IMR-90 (cell line): ENCODE data around the gene TCERG1L.

Experiments used
- BHLHE40 ChIP-seq: fragments of 150-350 bp; IDR thresholded peaks from 2 replicates; pipeline ENCODE4 v1.6.1; 2016; ENCODE audit warnings: mild to moderate bottlenecking, low read depth, low read length
- CEBPB ChIP-seq: IDR thresholded peaks from 2 replicates; pipeline ENCODE4 v1.6.1; 2012; ENCODE audit warnings: low read depth, low read length, improper control_type of control experiment
- CHD1 ChIP-seq: IDR thresholded peaks from 2 replicates; pipeline ENCODE4 v1.6.1; 2012; ENCODE audit warnings: low read depth, low read length, improper control_type of control experiment
- FOS ChIP-seq: fragments of 150-350 bp; IDR thresholded peaks from 2 replicates; pipeline ENCODE4 v1.6.1; 2016; ENCODE audit warnings: low read depth, low read length
- MXI1 ChIP-seq: IDR thresholded peaks from 2 replicates; pipeline ENCODE4 v1.6.1; 2012; ENCODE audit warnings: low read depth, mild to moderate bottlenecking, low read length, moderate library complexity, borderline replicate concordance
- POLR2A ChIP-seq: IDR thresholded peaks from 2 replicates; pipeline ENCODE4 v1.6.1; 2012; ENCODE audit warnings: mild to moderate bottlenecking, low read depth, low read length
- RAD21 ChIP-seq: IDR thresholded peaks from 2 replicates; pipeline ENCODE4 v1.6.1; 2012; ENCODE audit warnings: low read length, improper control_type of control experiment
- RCOR1 ChIP-seq: IDR thresholded peaks from 2 replicates; pipeline ENCODE4 v1.6.1; 2012; ENCODE audit warnings: mild to moderate bottlenecking, low read length, improper control_type of control experiment; ENCODE audit not compliant: insufficient replicate concordance
- SMC3 ChIP-seq: fragments of 150-350 bp; IDR thresholded peaks from 2 replicates; pipeline ENCODE4 v1.6.1; 2016; ENCODE audit warnings: low read depth, mild to moderate bottlenecking, antibody characterized with exemption, low read length, moderate library complexity
- USF2 ChIP-seq: fragments of 150-350 bp; IDR thresholded peaks from 2 replicates; pipeline ENCODE4 v1.6.1; 2017; ENCODE audit warnings: mild to moderate bottlenecking, antibody characterized with exemption, low read length, low read depth
- TF ChIP-seq, protein P1 (sequence below): conservative IDR thresholded peaks from 2 replicates; pipeline ENCODE4 v1.5.1; 2012; ENCODE audit warnings: mild to moderate bottlenecking, low read depth, low read length, improper control_type of control experiment
- TF ChIP-seq, protein P2 (sequence below): fragments of 150-350 bp; IDR thresholded peaks from 2 replicates; pipeline ENCODE4 v1.6.1; 2016; ENCODE audit warnings: low read depth, mild to moderate bottlenecking, low read length, moderate library complexity, borderline replicate concordance

DNA sequence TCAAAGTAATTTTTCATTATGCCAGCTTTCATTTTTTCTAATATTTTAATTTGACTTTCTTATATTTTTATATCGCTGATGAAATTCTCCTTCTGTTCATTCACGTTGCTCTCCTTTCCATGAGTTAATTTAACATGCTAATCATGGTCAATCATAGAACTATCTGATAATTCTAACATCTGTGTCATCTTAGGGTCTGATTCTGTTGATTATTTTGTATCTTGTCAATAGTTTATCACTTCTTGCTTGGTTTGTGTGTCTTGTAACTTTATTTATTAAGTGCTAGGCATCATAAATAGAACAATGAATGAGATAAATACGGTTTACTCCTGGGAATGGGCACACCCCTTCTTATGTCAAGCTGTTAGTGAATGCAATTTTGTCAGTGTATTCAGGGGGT is 11.0 kb downstream of the TCERG1L start:
- TF ChIP-seq POLR2A (no peak), CEBPB (no peak), FOS (no peak), RAD21 (no peak), RCOR1 (no peak), USF2 (no peak), BHLHE40 (no peak), CHD1 (no peak), SMC3 (no peak), MXI1 (no peak)
- TF ChIP-seq, protein P1, sequence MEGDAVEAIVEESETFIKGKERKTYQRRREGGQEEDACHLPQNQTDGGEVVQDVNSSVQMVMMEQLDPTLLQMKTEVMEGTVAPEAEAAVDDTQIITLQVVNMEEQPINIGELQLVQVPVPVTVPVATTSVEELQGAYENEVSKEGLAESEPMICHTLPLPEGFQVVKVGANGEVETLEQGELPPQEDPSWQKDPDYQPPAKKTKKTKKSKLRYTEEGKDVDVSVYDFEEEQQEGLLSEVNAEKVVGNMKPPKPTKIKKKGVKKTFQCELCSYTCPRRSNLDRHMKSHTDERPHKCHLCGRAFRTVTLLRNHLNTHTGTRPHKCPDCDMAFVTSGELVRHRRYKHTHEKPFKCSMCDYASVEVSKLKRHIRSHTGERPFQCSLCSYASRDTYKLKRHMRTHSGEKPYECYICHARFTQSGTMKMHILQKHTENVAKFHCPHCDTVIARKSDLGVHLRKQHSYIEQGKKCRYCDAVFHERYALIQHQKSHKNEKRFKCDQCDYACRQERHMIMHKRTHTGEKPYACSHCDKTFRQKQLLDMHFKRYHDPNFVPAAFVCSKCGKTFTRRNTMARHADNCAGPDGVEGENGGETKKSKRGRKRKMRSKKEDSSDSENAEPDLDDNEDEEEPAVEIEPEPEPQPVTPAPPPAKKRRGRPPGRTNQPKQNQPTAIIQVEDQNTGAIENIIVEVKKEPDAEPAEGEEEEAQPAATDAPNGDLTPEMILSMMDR: no peak
- TF ChIP-seq, protein P2, sequence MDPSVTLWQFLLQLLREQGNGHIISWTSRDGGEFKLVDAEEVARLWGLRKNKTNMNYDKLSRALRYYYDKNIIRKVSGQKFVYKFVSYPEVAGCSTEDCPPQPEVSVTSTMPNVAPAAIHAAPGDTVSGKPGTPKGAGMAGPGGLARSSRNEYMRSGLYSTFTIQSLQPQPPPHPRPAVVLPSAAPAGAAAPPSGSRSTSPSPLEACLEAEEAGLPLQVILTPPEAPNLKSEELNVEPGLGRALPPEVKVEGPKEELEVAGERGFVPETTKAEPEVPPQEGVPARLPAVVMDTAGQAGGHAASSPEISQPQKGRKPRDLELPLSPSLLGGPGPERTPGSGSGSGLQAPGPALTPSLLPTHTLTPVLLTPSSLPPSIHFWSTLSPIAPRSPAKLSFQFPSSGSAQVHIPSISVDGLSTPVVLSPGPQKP: no peak
